Body of pancreas (tissue), 4 donors: ENCODE data around the gene CNTNAP2.

Experiments
- POLR2A ChIP-seq, 3 donors: fragments of 450-650 bp; IDR thresholded peaks; one replicate each; pipeline ENCODE4 v1.6.1; 2016; ENCODE audit warnings: antibody characterized with exemption in 3 of 3, mild to moderate bottlenecking in 2 of 3
- TF ChIP-seq, protein P1 (sequence below), 7 experiments: fragments of 450-650 bp in 4 of 7; fragments of 200-600 bp in 3 of 7; sonication (generic) in 3 of 7; IDR thresholded peaks; one replicate each; pipeline ENCODE4 v1.5.1; 2016 to 2019; ENCODE audit warnings: antibody characterized with exemption in 7 of 7

- TF ChIP-seq, protein P1, sequence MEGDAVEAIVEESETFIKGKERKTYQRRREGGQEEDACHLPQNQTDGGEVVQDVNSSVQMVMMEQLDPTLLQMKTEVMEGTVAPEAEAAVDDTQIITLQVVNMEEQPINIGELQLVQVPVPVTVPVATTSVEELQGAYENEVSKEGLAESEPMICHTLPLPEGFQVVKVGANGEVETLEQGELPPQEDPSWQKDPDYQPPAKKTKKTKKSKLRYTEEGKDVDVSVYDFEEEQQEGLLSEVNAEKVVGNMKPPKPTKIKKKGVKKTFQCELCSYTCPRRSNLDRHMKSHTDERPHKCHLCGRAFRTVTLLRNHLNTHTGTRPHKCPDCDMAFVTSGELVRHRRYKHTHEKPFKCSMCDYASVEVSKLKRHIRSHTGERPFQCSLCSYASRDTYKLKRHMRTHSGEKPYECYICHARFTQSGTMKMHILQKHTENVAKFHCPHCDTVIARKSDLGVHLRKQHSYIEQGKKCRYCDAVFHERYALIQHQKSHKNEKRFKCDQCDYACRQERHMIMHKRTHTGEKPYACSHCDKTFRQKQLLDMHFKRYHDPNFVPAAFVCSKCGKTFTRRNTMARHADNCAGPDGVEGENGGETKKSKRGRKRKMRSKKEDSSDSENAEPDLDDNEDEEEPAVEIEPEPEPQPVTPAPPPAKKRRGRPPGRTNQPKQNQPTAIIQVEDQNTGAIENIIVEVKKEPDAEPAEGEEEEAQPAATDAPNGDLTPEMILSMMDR (IDR thresholded peaks at IDR 0.05), result no peak
- no peak for TF ChIP-seq POLR2A (IDR thresholded peaks at IDR 0.05)
These were observed 32.5 kb upstream of the CNTNAP2 start for GRCh38 chr7:146084086-146084485.
